ENCODE data around the gene MLLT10. TPM values are rescaled to one million over a fixed set of nuclear protein-coding genes. Genes with fewer than 3 reads are reported as not detected.

Gene MLLT10
- total and polyA plus RNA-seq, 10 of the 15 experiments (the other 5 are each of a cell fraction or from before 2014, with no cell fraction given) = 8.7 to 61.1 (median 28.5) TPM

DNA sequence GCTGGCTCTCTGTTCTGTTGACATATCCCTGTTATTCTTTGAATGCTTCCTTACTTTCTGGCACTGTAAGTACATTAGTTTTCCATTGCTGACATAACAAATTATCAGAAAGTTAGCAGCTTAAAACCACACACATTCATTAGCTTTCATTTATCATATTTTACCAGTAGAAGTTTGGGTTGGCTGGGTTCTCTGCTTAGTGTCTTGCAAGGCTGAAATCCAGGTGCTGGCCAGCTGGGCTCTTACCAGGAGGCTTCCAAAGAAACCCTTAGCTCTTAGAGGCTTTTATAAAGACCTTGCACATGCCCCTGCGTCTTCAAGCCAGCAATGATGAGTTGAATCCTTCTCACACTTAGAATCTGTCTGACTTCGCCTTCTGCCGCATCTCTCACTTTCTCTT is 160.6 kb downstream of the MLLT10 start:
- H3K27ac ChIP-seq (ENCODE audit: control insufficient read depth, insufficient read depth) = no peak overlapping the region
- no peaks in the 10 kb centered on the region for H3K79me2 ChIP-seq (ENCODE audit: control insufficient read depth, insufficient read depth, low read length)
- H3K9me3 ChIP-seq (replicated peaks; ENCODE audit: control insufficient read depth, insufficient read depth, low read length) = no peaks in the 10 kb centered on the region; the same call in 1 of the 3 replicates
- in situ Hi-C loops (cut with MboI) = no loop called here
- POLR2A ChIA-PET = interaction anchor here (0.7 kb wide), 1 partner anchor 65 kb away, joined by 3 read pairs; no protein-coding TSS in a partner anchor
- H3K4me1 ChIP-seq (ENCODE audit: control insufficient read depth, insufficient read depth, low read length) = no peaks in the 10 kb centered on the region
- no peak overlapping the region for H3K4me3 ChIP-seq
- TF ChIP-seq RBBP5 (conservative IDR thresholded peaks at IDR 0.05) (no peak), NKRF (conservative IDR thresholded peaks at IDR 0.05) (no peak), EGR1 (IDR thresholded peaks at IDR 0.05; ENCODE audit: borderline replicate concordance in 1 of 2, low read depth in 2 of 2, low read length in 2 of 2) (no peak), EP300 (IDR thresholded peaks at IDR 0.05; ENCODE audit: borderline replicate concordance in 1 of 2, control insufficient read depth in 1 of 2, low read depth in 2 of 2, low read length in 2 of 2) (no peak), FOXK2 (IDR thresholded peaks at IDR 0.05) (no peak)
- H4K20me1 ChIP-seq (ENCODE audit: control insufficient read depth, insufficient read depth) = no peaks in the 10 kb centered on the region
- DNase-seq (ENCODE audit: low read depth, low spot score) (no peak), ATAC-seq (no peak), FAIRE-seq (peak; percentile 64)
- CTCF ChIA-PET = no interaction called here
- WGBS (ENCODE audit: insufficient coverage, insufficient replicate concordance, low lambda C conversion rate, missing lambda C conversion rate) = 95% methylated on average over 3 of the region's 3 CpGs
- no peak overlapping the region for H2AFZ ChIP-seq (ENCODE audit: control insufficient read depth, low read depth, low read length)
- SMC1A ChIA-PET (ENCODE audit: uncharacterized antibody, unreplicated experiment) = interaction anchor here (0.6 to 1.8 kb wide), 5 partner anchors 16 to 52 kb away, joined by 3 to 6 read pairs (median 4); no protein-coding TSS in a partner anchor
- no peak overlapping the region for H3K4me2 ChIP-seq (ENCODE audit: control insufficient read depth, insufficient read depth)
- RAD21 ChIA-PET (ENCODE audit: unreplicated experiment) = interaction anchor here (0.5 kb wide), 1 partner anchor 17 kb away, joined by 3 read pairs; no protein-coding TSS in a partner anchor
- H3K27me3 ChIP-seq (replicated peaks in 1 of 2; ENCODE audit: control insufficient read depth in 2 of 2, insufficient read depth in 2 of 2, low read length in 1 of 2) = no peaks in the 10 kb centered on the region
- no peak overlapping the region for H3K9ac ChIP-seq (ENCODE audit: control insufficient read depth, insufficient read depth, low read length)
- intact Hi-C loops (cut with micrococcal nuclease; ENCODE audit: unreplicated experiment) = no loop called here
- peaks cover 0 to 8% of the 10 kb centered on the region in 2 experiments; a peak in 2 of 4 replicates for H3K36me3 ChIP-seq (ENCODE audit: control insufficient read depth in 2 of 2, insufficient read depth in 2 of 2, low read length in 1 of 2)
- no TSS peak for BruUV-seq (replicated peaks)

All from GM12878 (cell line).